Activated B cell treated with CpG ODN at 0.5 μM for 24 hours (primary cell): Measurements from ENCODE around the gene HNRNPUL2. TPM values are rescaled to one million over a fixed set of nuclear protein-coding genes. Genes with fewer than 3 reads are reported as not detected.

Source experiments
- ATAC-seq: fragments of 200-7000 bp; cut with Tn5 transposase; one replicate; pipeline ENCODE4 v1.10.0; 2021; ENCODE audit warnings: low read depth, mild to moderate bottlenecking, moderate library complexity
- CTCF ChIA-PET: fragments of 350-600 bp; sonication (Branson Sonifier 250); formaldehyde crosslinking; loops from one replicate; lab custom pipeline; 2021; ENCODE audit warnings: antibody characterized with exemption; lab: Charles Lee
- POLR2A ChIA-PET: fragments of 350-600 bp; sonication (Branson Sonifier 250); formaldehyde crosslinking; loops from one replicate; lab custom pipeline; 2021; ENCODE audit warnings: antibody characterized with exemption; lab: Charles Lee
- DNase-seq: peaks from one replicate; pipeline ENCODE4 v3.0.0; 2022
- H3K27ac Mint-ChIP-seq: one replicate; pipeline ENCODE4 v1.8.0; 2020; ENCODE audit warnings: mixed read lengths
- H3K27me3 Mint-ChIP-seq: one replicate; pipeline ENCODE4 v1.8.0; 2021; ENCODE audit warnings: mixed read lengths
- H3K36me3 Mint-ChIP-seq: one replicate; pipeline ENCODE4 v1.8.0; 2021; ENCODE audit warnings: low read depth, mixed read lengths
- H3K4me1 Mint-ChIP-seq: one replicate; pipeline ENCODE4 v1.8.0; 2021; ENCODE audit warnings: mixed read lengths
- H3K4me3 Mint-ChIP-seq: one replicate; pipeline ENCODE4 v1.8.0; 2020; ENCODE audit warnings: mild to moderate bottlenecking, mixed read lengths
- H3K9me3 Mint-ChIP-seq: one replicate; pipeline ENCODE4 v1.8.0; 2020; ENCODE audit warnings: mixed read lengths
- intact Hi-C: fragments of 100-400 bp; cut with micrococcal nuclease; formaldehyde crosslinking; loops from one replicate; pipeline ENCODE4 v1.15.1; 2024
- total RNA-seq: library from RNA; stranded (reverse); gene quantifications from 2 replicates; pipeline ENCODE4 v1.2.3, GENCODE V29; 2022
- TF ChIP-seq, protein P1 (sequence below): fragments of 200-600 bp; IDR thresholded peaks from one replicate; pipeline ENCODE4 v1.8.0; 2022; ENCODE audit warnings: antibody characterized with exemption, mild to moderate bottlenecking

Gene HNRNPUL2
- total RNA-seq, 1 donor from 2014 or later = 63.9 TPM

DNA sequence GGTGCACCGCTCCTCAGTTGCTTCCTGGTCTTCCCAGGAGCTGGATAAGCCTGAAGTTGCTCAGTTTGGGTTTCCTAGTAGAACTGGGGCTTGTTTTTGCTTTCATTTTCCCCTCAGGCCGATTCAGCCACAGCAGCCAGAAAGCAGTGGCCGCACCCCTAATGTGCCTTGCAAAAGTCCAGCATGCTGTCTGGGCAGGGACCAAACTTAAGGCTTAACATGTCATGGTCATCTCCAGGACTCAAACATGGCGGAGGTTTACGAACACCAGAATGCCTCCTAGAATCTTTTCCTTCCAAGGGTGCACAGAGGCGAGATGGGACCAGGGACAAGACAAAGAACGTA, 17.3 kb downstream of the HNRNPUL2 start:
- no peaks in the 10 kb centered on the region for H3K9me3 Mint-ChIP-seq
- ATAC-seq (no peak), DNase-seq (no peak)
- peaks cover 64% of the 10 kb centered on the region for H3K4me1 Mint-ChIP-seq
- no peaks in the 10 kb centered on the region for H3K27me3 Mint-ChIP-seq
- H3K4me3 Mint-ChIP-seq = peak overlapping the region; percentile 96
- peaks cover 49% of the 10 kb centered on the region for H3K36me3 Mint-ChIP-seq
- intact Hi-C loops = no loop called here
- CTCF ChIA-PET = interaction anchor here (0.7 to 0.9 kb wide), 2 partner anchors 117 to 118 kb away, joined by 3 read pairs; partner anchors contain the start of gene TUT1
- POLR2A ChIA-PET = interaction anchor here (0.5 to 8.0 kb wide), 27 partner anchors 17 to 1561 kb away, joined by 3 to 188 read pairs (median 15); partner anchors contain the start of genes B3GAT3, C11orf98, CSKMT and EEF1G
- TF ChIP-seq, protein P1, sequence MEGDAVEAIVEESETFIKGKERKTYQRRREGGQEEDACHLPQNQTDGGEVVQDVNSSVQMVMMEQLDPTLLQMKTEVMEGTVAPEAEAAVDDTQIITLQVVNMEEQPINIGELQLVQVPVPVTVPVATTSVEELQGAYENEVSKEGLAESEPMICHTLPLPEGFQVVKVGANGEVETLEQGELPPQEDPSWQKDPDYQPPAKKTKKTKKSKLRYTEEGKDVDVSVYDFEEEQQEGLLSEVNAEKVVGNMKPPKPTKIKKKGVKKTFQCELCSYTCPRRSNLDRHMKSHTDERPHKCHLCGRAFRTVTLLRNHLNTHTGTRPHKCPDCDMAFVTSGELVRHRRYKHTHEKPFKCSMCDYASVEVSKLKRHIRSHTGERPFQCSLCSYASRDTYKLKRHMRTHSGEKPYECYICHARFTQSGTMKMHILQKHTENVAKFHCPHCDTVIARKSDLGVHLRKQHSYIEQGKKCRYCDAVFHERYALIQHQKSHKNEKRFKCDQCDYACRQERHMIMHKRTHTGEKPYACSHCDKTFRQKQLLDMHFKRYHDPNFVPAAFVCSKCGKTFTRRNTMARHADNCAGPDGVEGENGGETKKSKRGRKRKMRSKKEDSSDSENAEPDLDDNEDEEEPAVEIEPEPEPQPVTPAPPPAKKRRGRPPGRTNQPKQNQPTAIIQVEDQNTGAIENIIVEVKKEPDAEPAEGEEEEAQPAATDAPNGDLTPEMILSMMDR = no peak
- peak overlapping the region; percentile 99 for H3K27ac Mint-ChIP-seq

DNA sequence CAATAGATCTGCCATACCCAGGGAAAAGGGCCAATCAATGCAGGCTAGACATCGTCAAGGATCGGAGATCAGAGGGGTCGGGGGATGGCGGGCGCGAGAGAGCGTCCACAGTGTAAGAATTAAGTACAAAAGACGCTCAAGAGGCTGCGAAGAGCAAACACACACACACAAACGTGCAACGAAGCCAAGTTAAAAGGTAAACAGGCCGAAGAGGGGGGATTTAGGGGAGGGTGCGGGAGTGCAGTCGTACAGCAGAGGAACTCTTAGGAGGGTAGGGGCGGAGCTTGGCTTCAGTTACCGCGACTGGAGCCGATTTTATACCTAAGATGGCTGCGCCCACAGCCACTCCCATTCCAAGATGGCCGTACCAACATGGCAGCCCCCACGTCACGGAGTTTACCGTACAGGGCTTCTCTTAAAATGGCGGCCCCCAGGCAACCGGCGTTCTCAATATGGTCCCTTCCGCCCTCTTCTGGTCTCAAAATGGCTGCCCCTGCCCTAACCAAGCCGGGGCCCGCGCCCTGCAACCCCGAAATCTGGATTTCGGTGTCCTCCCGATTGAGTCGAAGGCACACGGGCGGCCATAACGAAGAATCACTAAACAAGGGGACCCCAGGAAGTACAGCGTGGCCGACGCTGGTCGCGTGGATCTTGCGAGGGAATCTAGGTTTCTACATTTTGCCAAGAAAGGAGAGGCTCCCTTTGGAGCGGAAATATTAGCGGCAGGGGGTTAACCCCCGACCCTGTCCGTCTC, 17.8 kb downstream of the HNRNPUL2 start:
- peak overlapping the region; percentile 96 for H3K4me3 Mint-ChIP-seq
- peaks cover 44% of the 10 kb centered on the region for H3K36me3 Mint-ChIP-seq
- intact Hi-C loops = loop anchor here (1.0 to 2.0 kb wide), 10 partner anchors 18 to 917 kb away; partner anchors contain the start of genes C11orf98, CSKMT, FEN1 and HNRNPUL2
- ChIA-PET CTCF (interaction anchor here (0.7 to 0.9 kb wide), 2 partner anchors 117 to 118 kb away, joined by 3 read pairs; partner anchors contain the start of gene TUT1), POLR2A (interaction anchor here (0.5 to 8.0 kb wide), 34 partner anchors 9 to 1562 kb away, joined by 3 to 188 read pairs (median 12); partner anchors contain the start of genes B3GAT3, C11orf98, CSKMT and EEF1G)
- peak overlapping the region; percentile 99 for H3K27ac Mint-ChIP-seq
- TF ChIP-seq, protein P1 = no peak
- no peaks in the 10 kb centered on the region for H3K9me3 Mint-ChIP-seq
- H3K27me3 Mint-ChIP-seq = no peaks in the 10 kb centered on the region
- DNase-seq (peak; percentile 83), ATAC-seq (peak; percentile 77)
- H3K4me1 Mint-ChIP-seq = peaks cover 64% of the 10 kb centered on the region

DNA sequence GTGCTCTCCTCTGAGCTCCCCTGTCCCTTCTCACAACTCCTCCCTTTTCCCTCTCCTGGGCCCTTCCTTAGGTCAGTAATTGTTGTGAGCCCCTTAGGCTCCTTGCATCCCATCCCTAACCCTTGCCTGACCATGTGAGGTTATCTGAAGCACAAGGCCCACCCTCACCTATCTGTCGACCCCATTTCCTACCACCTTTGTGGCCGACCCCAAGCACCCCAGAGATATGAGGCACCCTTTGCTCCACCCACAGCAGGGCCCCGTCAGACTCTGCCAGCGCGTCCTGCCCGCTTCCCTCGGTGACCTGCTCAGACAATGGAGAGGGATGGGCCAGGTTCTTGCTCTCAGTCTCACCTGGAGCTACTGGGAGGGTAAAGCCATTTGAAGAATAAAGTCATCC, 18.5 kb downstream of the HNRNPUL2 start:
- ATAC-seq (peak; percentile 3), DNase-seq (peak; percentile 25)
- TF ChIP-seq, protein P1 = no peak
- intact Hi-C loops = loop anchor here (1.0 to 2.0 kb wide), 10 partner anchors 19 to 916 kb away; partner anchors contain the start of genes C11orf98, CSKMT, FEN1 and HNRNPUL2
- POLR2A ChIA-PET = interaction anchor here (0.5 to 8.0 kb wide), 32 partner anchors 9 to 1562 kb away, joined by 3 to 188 read pairs (median 13); partner anchors contain the start of genes B3GAT3, C11orf98, CSKMT and EEF1G
- Mint-ChIP-seq H3K27ac (peak overlapping the region; percentile 99), H3K4me1 (peaks cover 64% of the 10 kb centered on the region), H3K9me3 (no peaks in the 10 kb centered on the region), H3K27me3 (no peaks in the 10 kb centered on the region), H3K4me3 (peak overlapping the region; percentile 96), H3K36me3 (peaks cover 38% of the 10 kb centered on the region)
- CTCF ChIA-PET = interaction anchor here (0.9 kb wide), 1 partner anchor 116 kb away, joined by 3 read pairs; no protein-coding TSS in a partner anchor

DNA sequence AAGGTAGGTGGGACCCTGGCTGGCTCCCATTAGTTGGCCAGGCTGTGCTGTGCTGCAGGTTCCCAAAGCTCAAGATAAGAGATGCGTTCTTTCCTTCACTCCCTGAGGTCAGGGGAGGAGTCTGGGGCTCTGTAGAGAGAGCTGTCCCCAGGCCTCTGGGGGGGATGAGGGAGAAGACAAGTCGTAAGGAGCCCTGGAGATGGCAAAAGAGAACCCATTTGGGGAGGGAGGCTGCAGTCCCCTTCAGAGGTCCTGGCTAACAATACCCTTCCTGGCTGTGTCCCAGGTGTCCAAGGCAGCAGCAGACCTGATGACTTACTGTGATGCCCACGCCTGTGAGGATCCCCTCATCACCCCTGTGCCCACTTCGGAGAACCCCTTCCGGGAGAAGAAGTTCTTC, 18.9 kb downstream of the HNRNPUL2 start:
- intact Hi-C loops = loop anchor here (2.0 kb wide), 1 partner anchor 916 kb away; the partner anchor contains the start of genes FEN1 and TMEM258
- no peak for DNase-seq
- peaks cover 34% of the 10 kb centered on the region for H3K36me3 Mint-ChIP-seq
- TF ChIP-seq, protein P1 = no peak
- ATAC-seq = no peak
- H3K27ac Mint-ChIP-seq = peak overlapping the region; percentile 99
- H3K4me1 Mint-ChIP-seq = peaks cover 63% of the 10 kb centered on the region
- peak overlapping the region; percentile 96 for H3K4me3 Mint-ChIP-seq
- CTCF ChIA-PET = no interaction called here
- H3K27me3 Mint-ChIP-seq = no peaks in the 10 kb centered on the region
- no peaks in the 10 kb centered on the region for H3K9me3 Mint-ChIP-seq
- POLR2A ChIA-PET = interaction anchor here (0.9 to 8.0 kb wide), 25 partner anchors 10 to 279 kb away, joined by 3 to 188 read pairs (median 17); partner anchors contain the start of genes B3GAT3, C11orf98, CSKMT and EEF1G
